Measurements from ENCODE around the gene ZNF177.
"Not testable (repeated sequence)": the region's sequence is repeated elsewhere in the genome, so short reads cannot be mapped to it uniquely, and the experiment has no call there.

ZNF177 gene

GRCh38 chr19:9362905-9363304, at the start of gene ZNF177:
Gene ZNF177 (plus strand): TSS chr19:9363013. CDS start chr19:9378312, 15,299 bp downstream.
- no peak for DNase-seq

GRCh38 chr19:9313756-9314155, 49.1 kb upstream of the ZNF177 start:
- DNase-seq, result no peak

- no peak for DNase-seq
Measured at GRCh38 chr19:9321338-9321737, 41.5 kb upstream of the ZNF177 start.

DNA sequence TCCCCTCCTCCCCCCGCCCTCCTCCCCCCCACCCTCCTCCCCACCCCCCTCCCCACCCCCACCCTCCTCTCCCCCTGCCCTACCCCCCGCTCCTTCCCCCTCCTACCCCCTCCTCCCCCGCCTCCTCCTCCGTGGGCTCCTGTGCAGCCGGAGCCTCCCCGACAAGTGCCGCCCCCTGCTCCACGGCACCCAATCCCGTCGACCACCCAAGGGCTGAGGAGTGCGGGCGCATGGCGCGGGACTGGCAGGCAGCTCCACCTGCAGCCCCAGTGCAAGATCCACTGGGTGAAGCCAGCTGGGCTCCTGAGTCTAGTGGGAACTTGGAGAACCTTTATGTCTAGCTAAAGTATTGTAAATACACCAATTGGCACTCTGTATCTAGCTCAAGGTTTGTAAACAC, 41.1 kb upstream of the ZNF177 start:
- not testable (repeated sequence) for DNase-seq

DNA sequence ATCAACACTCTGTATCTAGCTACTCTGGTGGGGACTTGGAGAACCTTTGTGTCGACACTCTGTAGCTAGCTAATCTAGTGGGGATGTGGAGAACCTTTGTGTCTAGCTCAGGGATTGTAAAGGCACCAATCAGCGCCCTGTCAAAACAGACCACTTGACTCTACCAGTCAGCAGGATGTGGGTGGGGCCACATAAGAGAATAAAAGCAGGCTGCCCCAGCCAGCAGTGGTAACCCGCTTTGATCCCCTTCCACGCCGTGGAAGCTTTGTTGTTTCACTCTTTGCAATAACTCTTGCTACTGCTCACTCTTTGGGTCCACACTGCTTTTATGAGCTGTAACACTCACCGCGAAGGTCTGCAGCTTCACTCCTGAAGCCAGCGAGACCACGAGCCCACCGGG, 40.6 kb upstream of the ZNF177 start:
- not testable (repeated sequence) for DNase-seq

DNA sequence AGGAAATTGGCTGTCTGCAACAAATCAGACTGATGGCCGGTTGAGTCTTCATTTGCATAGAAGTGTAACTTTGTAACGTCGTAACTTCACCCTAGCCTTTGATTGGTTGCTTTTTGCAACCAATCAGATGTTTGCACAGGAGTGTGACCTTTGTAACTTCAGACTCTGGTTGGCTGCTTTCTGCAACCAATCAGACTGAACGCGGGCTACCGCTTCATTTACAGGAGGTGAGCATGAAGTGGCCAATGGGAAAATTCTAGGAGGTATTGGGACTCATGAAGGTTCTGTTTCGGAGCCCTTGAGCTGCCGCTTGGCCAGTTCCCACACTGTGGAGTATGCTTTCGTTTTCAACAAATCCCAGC, 39.3 kb upstream of the ZNF177 start:
- peak; percentile 78 to 81 for DNase-seq

- DNase-seq, result peak; percentile 93 to 94
Measured at GRCh38 chr19:9323919-9324583, 38.8 kb upstream of the ZNF177 start, which contains the start of gene ZNF559. Gene ZNF559 (plus strand): TSS chr19:9324179. CDS start chr19:9338550, 14,371 bp downstream.

DNA sequence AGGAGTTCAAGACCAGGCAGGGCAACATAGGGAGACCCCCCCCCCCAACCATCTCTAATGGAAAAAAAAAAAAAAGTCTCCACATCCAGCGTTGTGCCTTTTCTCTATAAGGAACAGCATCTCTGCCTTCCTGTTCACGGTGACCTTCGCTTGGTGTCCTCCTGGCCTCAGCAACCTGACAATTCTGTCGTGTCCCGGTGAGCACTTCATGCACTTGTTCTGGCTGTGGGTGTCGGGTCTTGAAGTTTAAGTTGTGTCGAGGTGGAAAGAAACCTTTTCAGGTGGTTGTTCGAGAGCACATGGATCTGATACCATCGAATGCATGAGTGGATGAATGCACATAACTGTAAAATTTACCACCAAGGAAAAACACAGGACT, 38.2 kb upstream of the ZNF177 start:
- no peak for DNase-seq

DNA sequence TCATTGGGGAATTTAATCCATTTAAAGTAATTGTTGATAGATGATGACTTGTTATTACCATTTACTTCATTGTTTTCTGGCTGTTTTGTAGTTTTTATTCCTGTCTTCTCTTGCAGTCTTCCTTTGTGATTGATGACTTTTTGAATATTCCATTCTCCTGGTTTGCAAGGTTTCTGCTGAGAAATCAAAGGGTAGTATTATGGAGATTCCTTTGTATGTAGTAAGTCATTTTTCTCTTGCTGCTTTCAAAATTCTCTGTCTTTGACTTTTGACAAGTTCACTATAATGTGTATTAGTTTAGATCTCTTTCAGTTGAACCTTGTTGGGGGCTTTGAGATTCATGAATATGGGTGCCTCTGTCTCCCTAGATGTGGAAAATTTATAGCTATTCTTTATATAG, 32.8 kb upstream of the ZNF177 start:
- DNase-seq, result no peak

GRCh38 chr19:9342610-9343304, 20.1 kb upstream of the ZNF177 start:
- DNase-seq, result no peak

DNA sequence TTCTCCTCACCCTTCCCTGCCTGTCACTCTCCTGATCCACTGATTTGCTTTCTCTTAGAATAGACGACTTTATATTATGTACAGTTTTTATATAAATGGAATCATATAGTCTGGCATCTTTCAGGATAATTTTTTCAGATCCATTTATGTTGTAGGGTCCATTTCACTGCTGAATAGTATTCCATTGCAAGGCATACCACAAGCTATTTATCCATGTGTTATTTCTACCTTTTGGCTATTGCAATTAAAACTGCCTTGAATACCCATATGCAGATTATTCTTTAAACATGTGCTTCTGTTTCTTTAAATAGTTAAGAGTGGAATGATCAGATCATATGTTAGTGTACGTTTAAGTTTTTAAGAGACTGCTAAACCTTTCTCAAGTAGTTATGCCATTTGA, 17.8 kb upstream of the ZNF177 start:
- DNase-seq, result no peak

DNA sequence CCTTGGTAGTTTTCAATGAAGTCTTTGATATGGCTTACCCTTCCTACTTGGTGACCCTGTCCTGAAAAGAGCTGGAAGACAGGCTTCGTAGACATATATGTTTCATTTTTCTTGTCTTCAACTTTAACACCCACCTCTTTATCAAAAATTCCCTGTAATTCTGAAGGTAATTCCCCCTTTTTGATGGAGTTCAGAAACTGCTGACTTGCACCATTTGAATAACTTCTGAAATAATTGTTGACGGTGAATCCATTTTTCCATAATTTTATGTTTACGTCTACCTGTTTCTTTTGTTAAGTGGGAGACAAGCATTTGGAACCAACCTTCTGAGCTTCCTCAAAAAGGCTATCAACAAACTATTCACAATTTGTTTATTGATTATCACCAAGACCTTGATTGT, 14.6 kb upstream of the ZNF177 start:
- DNase-seq, result no peak

DNA sequence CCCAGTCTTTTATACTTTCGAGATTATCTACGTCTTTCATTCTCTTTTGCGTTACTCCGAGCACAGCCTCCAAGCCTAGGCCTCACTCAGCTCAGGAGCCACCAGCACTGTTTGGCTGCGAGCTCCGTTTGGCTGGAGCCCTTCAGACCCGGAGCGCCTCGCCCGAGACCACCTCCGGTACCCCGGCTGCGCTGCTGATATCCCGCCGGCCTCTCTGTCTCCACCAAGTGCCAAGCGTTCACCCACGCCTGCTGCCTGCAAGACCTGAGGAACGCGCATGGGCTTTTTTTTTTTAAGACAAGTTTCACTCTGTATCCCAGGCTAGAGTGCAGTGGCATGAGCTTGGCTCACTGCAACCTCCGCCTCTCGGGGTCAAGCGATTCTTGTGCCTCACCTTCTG, 14.1 kb upstream of the ZNF177 start:
- no peak for DNase-seq

DNA sequence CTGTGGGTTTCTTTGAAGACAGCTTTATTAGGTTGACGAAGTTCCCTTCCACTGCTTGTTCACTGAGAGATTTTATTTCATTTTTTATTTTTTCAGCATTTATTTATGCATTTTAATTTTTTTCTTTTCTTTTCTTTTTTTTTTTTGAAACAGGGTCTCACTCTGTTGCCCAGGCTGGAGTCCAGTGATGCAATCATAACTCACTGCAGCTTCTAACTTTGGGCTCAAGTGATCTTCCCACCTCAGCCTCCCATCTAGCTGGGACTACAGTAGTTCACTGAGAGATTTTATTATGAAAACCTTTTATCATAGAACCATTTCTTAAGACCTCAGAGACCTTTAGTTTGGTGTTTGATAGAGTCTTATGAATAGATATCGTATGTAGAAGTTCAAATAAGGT, 10.3 kb upstream of the ZNF177 start:
- no peak for DNase-seq

- DNase-seq, result no peak
Measured at GRCh38 chr19:9353011-9353410, 9.8 kb upstream of the ZNF177 start.

DNA sequence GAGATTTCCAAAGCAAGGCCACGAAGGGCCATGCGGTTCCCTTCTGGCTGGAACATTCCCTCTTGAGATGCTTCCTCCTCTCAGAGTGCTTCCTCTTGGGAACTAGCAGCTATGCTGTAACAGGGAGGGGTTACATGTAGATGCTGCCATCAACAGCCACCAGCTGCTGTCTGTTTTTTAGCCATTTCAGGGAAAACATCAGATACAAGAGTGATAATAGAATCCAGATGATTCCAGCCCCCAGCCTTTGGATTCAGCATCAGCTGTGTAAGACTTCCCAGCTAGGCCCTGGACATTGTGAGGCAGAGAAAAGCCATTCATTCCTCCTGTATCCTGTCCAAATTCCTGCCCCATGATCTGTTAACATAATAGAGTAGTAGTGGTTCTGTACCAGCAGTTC, 8.2 kb upstream of the ZNF177 start:
- DNase-seq, result no peak

- no peak for DNase-seq
Measured at GRCh38 chr19:9370738-9371619, 8.2 kb downstream of the ZNF177 start.

- no peak for DNase-seq
Measured at GRCh38 chr19:9381361-9381785, 18.6 kb downstream of the ZNF177 start.

DNA sequence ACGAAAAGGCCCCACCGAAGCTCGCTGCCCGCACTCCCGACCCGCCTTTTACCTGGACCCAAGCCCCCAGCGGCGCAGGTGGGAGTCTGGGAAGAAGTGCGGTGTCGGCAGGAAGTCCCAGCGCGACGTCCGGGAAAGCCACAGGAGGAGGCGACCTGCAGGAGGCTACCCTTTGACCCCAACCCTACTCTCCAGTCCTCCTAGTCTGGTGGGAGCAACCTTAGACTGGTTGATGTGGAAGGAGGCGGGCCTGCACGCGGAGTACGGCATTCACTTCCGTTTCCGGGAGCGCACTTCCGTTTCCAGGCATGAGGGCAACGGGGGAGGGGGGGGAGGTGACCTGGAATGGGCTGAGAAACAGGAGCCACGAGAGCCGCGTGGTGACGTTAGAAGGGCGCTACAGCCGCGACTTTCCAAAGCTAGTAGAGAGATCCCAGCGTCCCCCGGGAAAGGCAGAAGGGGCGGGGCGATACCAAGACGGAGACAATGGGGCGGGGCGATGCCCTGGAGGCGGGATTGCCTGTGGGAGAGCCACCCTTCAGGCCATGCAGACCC, 44.1 kb downstream of the ZNF177 start:
- no peak for DNase-seq

DNA sequence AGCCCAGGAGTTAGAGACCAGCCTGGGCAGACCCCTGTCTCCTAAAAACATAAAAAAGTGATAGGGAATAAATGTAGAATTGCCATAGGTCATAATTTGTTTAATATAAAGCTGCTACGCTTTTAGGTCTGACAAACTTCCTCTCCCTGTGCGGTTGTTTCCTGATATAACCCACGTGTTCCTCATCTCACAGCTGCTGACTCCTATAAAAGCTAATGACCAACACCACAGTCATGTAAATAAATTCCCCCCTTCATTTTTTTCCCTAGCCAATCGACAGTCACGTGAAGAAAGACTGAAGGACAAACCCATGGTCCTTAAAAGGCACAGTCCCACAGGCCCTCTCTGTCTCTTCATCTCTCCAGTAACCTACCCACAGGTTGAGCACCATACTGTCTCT, 45.0 kb downstream of the ZNF177 start:
- no peak for DNase-seq

DNA sequence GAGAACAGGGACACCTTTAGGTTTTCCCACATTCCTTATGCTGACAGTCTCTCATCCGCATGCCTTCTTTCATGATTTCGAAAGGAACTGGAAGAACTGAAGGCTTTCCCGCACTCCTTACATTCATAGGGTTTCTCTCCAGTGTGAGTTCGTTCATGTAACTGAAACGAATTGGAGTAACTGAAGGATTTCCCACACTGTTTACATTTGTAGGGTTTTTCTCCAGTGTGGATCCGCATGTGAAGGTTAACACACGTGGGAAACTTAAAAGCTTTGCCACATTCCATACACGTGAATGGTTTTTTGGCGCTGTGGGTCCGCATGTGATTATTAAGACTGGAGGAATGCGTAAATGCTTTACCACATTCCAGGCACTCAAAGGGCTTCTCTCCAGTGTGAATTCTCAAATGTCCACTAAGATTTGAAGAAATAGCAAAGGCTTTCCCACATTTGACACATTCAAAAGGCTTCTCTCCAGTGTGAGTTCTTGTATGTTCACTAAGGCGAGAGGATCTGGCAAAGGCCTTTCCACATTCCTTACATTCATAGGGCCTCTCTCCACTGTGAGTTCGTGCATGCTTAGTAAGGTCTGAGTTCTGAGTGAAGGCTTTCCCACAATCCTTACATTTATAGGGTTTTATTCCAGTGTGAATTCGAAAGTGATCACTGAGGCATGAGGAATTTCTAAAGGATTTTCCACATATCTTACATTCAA, 50.6 kb downstream of the ZNF177 start:
- no peak for DNase-seq

DNA sequence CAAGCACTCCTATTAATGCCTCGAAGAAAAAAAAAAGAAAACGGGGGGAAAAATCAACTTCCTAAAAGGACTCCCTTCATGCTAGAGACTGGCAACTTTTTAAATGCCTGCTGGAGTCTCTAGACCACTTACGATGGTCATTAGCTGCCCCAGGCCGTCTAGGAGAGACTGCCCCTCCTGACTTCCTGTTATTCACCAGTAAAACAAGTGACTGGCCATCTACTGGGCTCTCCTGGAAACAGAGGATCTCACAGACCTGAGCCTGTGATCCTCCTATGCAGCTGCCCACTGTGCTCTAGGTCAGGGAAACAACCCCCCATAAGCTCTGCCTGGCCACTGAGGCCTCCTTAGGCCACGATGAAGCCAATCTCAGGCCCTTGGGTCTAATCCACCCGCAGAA, 65.1 kb downstream of the ZNF177 start:
- DNase-seq, result no peak

- no peak for DNase-seq
Measured at GRCh38 chr19:9430444-9430843, 67.6 kb downstream of the ZNF177 start.

Measured in Kasumi-1 (cell line).